SJCRH30 (cell line): Measurements from ENCODE around the gene MESP2. TPM values are rescaled to one million over a fixed set of nuclear protein-coding genes. Genes with fewer than 3 reads are reported as not detected.

Experiments used
- DNase-seq, 2 experiments: peaks; one replicate each; pipeline ENCODE4 v3.0.0-alpha.2; 2015 to 2020
- H3K27ac ChIP-seq: fragments of 250-450 bp; sonication (Bioruptor Pico); 2 replicates; pipeline ENCODE4 v1.5.1; 2020; ENCODE audit warnings: mild to moderate bottlenecking, moderate library complexity
- H3K27me3 ChIP-seq: fragments of 250-450 bp; sonication (Bioruptor Pico); 2 replicates; pipeline ENCODE4 v1.5.1; 2020; ENCODE audit warnings: mild to moderate bottlenecking, moderate library complexity
- H3K36me3 ChIP-seq: fragments of 250-450 bp; sonication (Bioruptor Pico); 2 replicates; pipeline ENCODE4 v1.5.1; 2020; ENCODE audit warnings: mild to moderate bottlenecking, moderate library complexity
- H3K4me1 ChIP-seq: fragments of 250-450 bp; sonication (Bioruptor Pico); 2 replicates; pipeline ENCODE4 v1.5.1; 2020; ENCODE audit warnings: mild to moderate bottlenecking, moderate library complexity
- H3K4me3 ChIP-seq: fragments of 250-450 bp; sonication (Bioruptor Pico); 2 replicates; pipeline ENCODE4 v1.5.1; 2020; ENCODE audit warnings: mild to moderate bottlenecking, moderate library complexity
- H3K9me3 ChIP-seq: fragments of 250-450 bp; sonication (Bioruptor Pico); replicated peaks from 2 replicates; pipeline ENCODE4 v1.5.1; 2020; ENCODE audit warnings: mild to moderate bottlenecking, moderate library complexity
- total RNA-seq: library from RNA; depleted of rRNA; stranded (reverse); fragments of >200 nt; shearing (Covaris generic); gene quantifications from 2 replicates; pipeline ENCODE4 v1.2.3, GENCODE V29; 2014

MESP2 gene
- total RNA-seq, 1 experiment from 2014 or later: not detected

DNA sequence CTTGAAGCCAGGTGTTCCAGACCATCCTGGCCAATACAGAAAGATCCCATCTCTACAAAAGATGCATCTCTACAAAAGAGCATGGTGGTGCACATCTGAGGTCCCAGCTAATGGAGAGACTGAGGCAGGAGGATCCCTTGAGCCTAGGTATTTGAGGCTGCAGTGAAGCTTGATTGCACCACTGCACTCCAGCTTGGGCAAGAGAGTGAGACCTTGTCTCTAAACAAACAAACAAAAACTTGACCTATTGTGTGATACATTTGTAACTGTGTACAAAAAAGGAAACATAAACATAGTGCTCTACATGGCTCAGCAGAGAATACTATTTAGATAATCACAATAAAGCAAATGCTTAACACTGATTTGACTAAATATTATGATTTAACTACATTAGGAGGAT lies 19.9 kb downstream of the MESP2 start:
- Histone ChIP-seq H3K9me3 (no peaks in the 10 kb centered on the region; the same call in 1 of the 2 replicates), H3K4me3 (no peak overlapping the region), H3K36me3 (no peaks in the 10 kb centered on the region), H3K27me3 (no peaks in the 10 kb centered on the region), H3K4me1 (no peaks in the 10 kb centered on the region), H3K27ac (no peak overlapping the region)
- DNase-seq: no peak

DNA sequence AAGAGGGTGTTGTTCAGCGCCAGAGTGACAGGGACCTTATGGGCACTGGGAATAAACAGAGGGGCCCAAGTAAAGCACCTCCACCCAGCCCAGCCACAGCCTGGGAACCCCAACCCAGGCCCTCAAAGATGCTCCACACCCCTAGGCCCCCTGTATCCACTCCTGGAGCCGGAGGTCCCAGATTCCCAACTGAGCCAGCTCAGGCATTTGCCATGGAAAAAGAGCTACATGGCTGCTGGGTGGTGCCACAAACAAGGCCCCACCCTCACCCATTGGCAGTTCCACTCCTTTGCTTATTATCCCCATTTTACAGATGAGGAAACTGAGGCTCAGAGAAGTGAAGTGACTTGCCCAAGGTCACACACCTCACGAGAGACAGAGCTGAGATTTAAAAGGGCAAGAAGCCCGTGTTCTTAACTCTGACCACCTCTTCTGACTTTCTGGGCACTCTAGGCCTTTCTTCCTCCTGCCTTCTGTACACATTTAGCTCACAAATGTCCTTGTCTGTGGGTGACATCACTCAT lies 21.6 kb downstream of the MESP2 start:
- Histone ChIP-seq H3K36me3 (no peaks in the 10 kb centered on the region), H3K4me1 (peaks cover 4% of the 10 kb centered on the region; the same call in 1 of the 2 replicates)

GRCh38 chr15:89799011-89799911 lies 23.1 kb downstream of the MESP2 start:
- Histone ChIP-seq H3K27ac (no peak overlapping the region), H3K4me1 (peaks cover 4% of the 10 kb centered on the region; the same call in 1 of the 2 replicates), H3K27me3 (no peaks in the 10 kb centered on the region), H3K9me3 (no peaks in the 10 kb centered on the region; the same call in 1 of the 2 replicates), H3K4me3 (no peak overlapping the region), H3K36me3 (no peaks in the 10 kb centered on the region)
- DNase-seq: no peak

More for the DNA sequence above, 21.6 kb downstream of the MESP2 start:
- Histone ChIP-seq H3K27me3 (no peaks in the 10 kb centered on the region), H3K27ac (no peak overlapping the region), H3K4me3 (no peak overlapping the region), H3K9me3 (no peaks in the 10 kb centered on the region; the same call in 1 of the 2 replicates)
- no peak for DNase-seq

DNA sequence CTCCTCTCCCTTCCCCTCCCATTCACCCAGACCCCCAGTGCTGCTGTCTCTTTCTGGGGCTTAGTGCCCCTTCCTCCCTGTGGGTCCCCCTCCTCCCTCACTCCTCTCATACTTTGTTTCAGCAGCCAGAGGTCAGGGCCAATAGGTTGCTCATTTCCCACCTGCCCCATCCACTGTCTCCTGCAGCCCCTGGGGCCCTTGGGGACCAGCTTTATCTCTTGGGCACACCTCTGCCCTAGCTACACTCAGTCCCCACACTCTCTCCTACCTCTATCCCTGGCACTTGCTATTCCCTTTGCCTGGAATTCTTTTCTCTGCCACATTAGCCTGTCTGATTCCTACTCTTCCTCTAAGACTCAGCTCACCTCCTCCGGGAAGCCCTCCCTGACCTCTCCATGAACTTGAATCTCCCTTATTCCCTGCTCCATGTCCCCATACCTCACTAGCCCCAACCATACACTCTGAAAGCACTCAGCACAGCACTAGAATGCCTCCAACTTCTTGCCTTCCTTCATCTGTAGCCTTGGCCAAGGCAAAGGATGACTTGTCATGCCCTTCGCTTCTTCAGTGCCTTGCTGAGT lies 23.9 kb downstream of the MESP2 start:
- Histone ChIP-seq H3K27me3 (no peaks in the 10 kb centered on the region), H3K4me3 (no peak overlapping the region), H3K9me3 (no peaks in the 10 kb centered on the region; the same call in 1 of the 2 replicates), H3K36me3 (no peaks in the 10 kb centered on the region), H3K27ac (no peak overlapping the region), H3K4me1 (peaks cover 4% of the 10 kb centered on the region; the same call in 1 of the 2 replicates)
- no peak for DNase-seq

DNA sequence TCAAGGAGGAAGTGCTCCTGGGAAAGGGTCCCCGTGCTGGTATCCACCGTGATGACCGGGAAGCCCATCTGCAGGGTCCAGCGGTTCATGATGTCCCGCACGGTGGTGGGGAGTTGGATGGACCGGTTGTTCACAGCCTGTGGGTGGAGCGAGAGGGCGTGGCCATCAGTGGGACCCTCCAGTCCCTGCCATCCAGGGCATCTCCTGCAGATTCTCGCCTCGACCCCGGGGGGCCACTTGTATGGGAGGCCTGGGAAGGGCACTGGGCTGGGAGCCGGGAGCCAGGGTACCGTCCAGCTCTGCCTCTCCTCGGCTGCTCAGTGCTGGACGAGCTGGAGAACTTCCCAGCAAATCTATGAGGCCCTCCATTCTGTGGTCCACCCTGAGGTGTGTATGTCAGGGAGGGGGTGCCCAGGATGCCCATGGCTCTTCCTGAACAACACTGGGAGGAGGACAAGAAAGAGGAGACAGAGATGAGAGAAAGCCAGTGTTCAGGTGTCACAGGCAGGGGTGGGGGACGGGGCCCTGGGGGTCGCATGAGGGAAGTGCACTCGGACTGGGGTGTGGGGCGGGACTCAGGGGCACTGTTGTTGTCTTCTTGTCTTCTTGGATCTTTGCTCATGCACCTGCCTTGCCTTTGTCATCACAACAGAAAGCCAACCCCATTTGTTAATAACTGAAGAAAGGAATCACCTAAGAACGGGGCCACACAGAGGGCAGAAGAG lies 25.5 kb downstream of the MESP2 start:
- H3K27me3 ChIP-seq: no peaks in the 10 kb centered on the region

GRCh38 chr15:89802231-89802928 lies 26.2 kb downstream of the MESP2 start:
- H3K36me3 ChIP-seq: no peaks in the 10 kb centered on the region
- peak; percentile 66 to 69 for DNase-seq
- H3K9me3 ChIP-seq: no peaks in the 10 kb centered on the region

More for the DNA sequence above, 25.5 kb downstream of the MESP2 start:
- H3K36me3 ChIP-seq: no peaks in the 10 kb centered on the region
- H3K4me3 ChIP-seq: peak overlapping the region; percentile 51
- H3K9me3 ChIP-seq: no peaks in the 10 kb centered on the region
- peak overlapping the region; percentile 49 for H3K27ac ChIP-seq
- peaks cover 6% of the 10 kb centered on the region for H3K4me1 ChIP-seq
- DNase-seq: no peak

GRCh38 chr15:89802986-89803824 lies 27.1 kb downstream of the MESP2 start:
- DNase-seq: no peak
- Histone ChIP-seq H3K27ac (peak overlapping the region; percentile 49; the same call in 1 of the 2 replicates), H3K36me3 (no peaks in the 10 kb centered on the region), H3K9me3 (no peaks in the 10 kb centered on the region), H3K4me1 (peaks cover 11% of the 10 kb centered on the region), H3K27me3 (no peaks in the 10 kb centered on the region), H3K4me3 (peak overlapping the region; percentile 51)

More at GRCh38 chr15:89802231-89802928, 26.2 kb downstream of the MESP2 start:
- Histone ChIP-seq H3K4me1 (peaks cover 11% of the 10 kb centered on the region), H3K27me3 (no peaks in the 10 kb centered on the region), H3K27ac (peak overlapping the region; percentile 49), H3K4me3 (peak overlapping the region; percentile 51)

- Histone ChIP-seq H3K4me1 (peaks cover 18% of the 10 kb centered on the region), H3K36me3 (no peaks in the 10 kb centered on the region), H3K27me3 (no peaks in the 10 kb centered on the region), H3K27ac (no peak overlapping the region), H3K9me3 (no peaks in the 10 kb centered on the region), H3K4me3 (no peak overlapping the region)
- DNase-seq: no peak
These were observed 28.0 kb downstream of the MESP2 start for GRCh38 chr15:89803941-89804800.

DNA sequence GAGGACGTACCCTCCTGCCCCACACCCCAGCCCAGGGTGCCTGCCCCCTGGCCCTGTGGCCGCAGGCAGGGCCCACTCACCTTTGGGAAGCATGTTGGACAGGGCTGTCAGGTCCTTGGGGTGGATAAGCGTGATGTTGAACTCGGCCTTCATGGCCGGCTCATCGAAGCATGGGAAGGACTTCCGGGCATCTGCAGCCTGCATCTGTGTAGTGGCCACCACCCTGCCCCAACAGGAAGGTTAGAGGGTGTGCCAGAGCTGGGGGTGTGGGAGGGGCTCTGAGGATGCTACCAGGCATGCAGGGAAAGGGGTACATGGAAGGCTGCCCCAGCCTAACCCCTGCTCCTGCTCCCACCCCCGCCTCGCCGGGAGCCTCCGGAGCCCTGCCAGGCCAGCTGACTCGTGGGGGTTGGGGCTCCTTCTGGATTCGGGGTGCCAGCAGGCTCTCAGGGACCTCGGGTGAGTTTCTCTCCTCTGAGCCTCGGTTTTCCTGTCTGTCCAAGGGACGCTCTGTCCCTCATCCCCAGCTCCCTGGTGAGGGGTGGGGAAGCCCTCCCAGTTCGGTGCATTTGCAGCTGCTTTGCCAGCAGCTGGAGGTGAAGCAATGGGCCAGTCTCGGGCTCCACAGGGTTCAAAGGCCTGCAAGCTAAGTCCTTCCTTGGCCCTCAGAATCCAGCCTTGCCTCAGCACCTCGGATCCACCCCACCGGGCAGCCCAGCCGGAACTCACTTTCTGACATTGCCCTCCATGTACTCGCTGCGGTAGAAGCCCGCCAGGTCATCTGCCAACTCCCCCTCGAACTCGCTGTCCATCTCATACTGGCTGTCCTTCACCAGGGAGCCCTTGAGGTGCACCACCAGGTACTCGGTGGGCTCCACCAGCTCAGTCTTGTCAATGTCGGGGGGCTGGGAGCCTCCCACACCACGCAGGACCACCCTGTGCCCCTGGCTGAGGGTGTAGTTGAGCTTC lies 29.4 kb downstream of the MESP2 start:
- no peaks in the 10 kb centered on the region for H3K27me3 ChIP-seq
- H3K4me1 ChIP-seq: peaks cover 23% of the 10 kb centered on the region
- H3K9me3 ChIP-seq: no peaks in the 10 kb centered on the region
- no peak for DNase-seq
- no peak overlapping the region for H3K27ac ChIP-seq
- no peak overlapping the region for H3K4me3 ChIP-seq
- no peaks in the 10 kb centered on the region for H3K36me3 ChIP-seq

GRCh38 chr15:89806210-89806558 lies 30.1 kb downstream of the MESP2 start:
- Histone ChIP-seq H3K27me3 (no peaks in the 10 kb centered on the region), H3K4me1 (peaks cover 23% of the 10 kb centered on the region), H3K4me3 (peak overlapping the region; percentile 15; the same call in 1 of the 2 replicates), H3K36me3 (no peaks in the 10 kb centered on the region), H3K9me3 (no peaks in the 10 kb centered on the region), H3K27ac (no peak overlapping the region)
- DNase-seq: no peak

- Histone ChIP-seq H3K27ac (no peak overlapping the region), H3K27me3 (no peaks in the 10 kb centered on the region), H3K9me3 (no peaks in the 10 kb centered on the region), H3K36me3 (no peaks in the 10 kb centered on the region), H3K4me3 (peak overlapping the region; percentile 15; the same call in 1 of the 2 replicates), H3K4me1 (peaks cover 23% of the 10 kb centered on the region)
- DNase-seq: peak; percentile 46 to 57
These were observed 30.7 kb downstream of the MESP2 start for GRCh38 chr15:89806559-89807550.
